ENCODE measurements around the gene DHX34.

Gene DHX34

GRCh38 chr19:47374876-47375693, 26.0 kb downstream of the DHX34 start:
- DNase-seq (ENCODE audit: low read depth): no peak
- no peak for TF ChIP-seq CTCF (IDR thresholded peaks at IDR 0.05; ENCODE audit: control insufficient read depth, extremely low read depth, insufficient read depth)
- no peak overlapping the region for H3K4me3 ChIP-seq (ENCODE audit: low read depth, low read length)

- H3K4me3 ChIP-seq (ENCODE audit: low read depth, low read length): no peak overlapping the region
- no peak for TF ChIP-seq CTCF (IDR thresholded peaks at IDR 0.05; ENCODE audit: control insufficient read depth, extremely low read depth, insufficient read depth)
- no peak for DNase-seq (ENCODE audit: low read depth)
Measured at GRCh38 chr19:47375694-47376588, 26.8 kb downstream of the DHX34 start.

- H3K4me3 ChIP-seq (ENCODE audit: low read depth, low read length): no peak overlapping the region
- no peak for TF ChIP-seq CTCF (IDR thresholded peaks at IDR 0.05; ENCODE audit: control insufficient read depth, extremely low read depth, insufficient read depth)
- DNase-seq (ENCODE audit: low read depth): no peak
Measured at GRCh38 chr19:47376589-47377144, 27.6 kb downstream of the DHX34 start.

GRCh38 chr19:47377208-47377701, 28.1 kb downstream of the DHX34 start:
- DNase-seq (ENCODE audit: low read depth): peak; percentile 46
- TF ChIP-seq CTCF (IDR thresholded peaks at IDR 0.05; ENCODE audit: control insufficient read depth, extremely low read depth, insufficient read depth): no peak
- no peak overlapping the region for H3K4me3 ChIP-seq (ENCODE audit: low read depth, low read length)

- TF ChIP-seq CTCF (IDR thresholded peaks at IDR 0.05; ENCODE audit: control insufficient read depth, extremely low read depth, insufficient read depth): no peak
- H3K4me3 ChIP-seq (ENCODE audit: low read depth, low read length): no peak overlapping the region
- DNase-seq (ENCODE audit: low read depth): no peak
Measured at GRCh38 chr19:47377801-47378200, 28.7 kb downstream of the DHX34 start.

GRCh38 chr19:47378246-47378645, 29.1 kb downstream of the DHX34 start:
- no peak overlapping the region for H3K4me3 ChIP-seq (ENCODE audit: low read depth, low read length)
- no peak for DNase-seq (ENCODE audit: low read depth)
- no peak for TF ChIP-seq CTCF (IDR thresholded peaks at IDR 0.05; ENCODE audit: control insufficient read depth, extremely low read depth, insufficient read depth)

Data from LNCaP clone FGC (cell line).